Kidney (tissue), 14 donors: ENCODE data around the gene LCE2D. TPM values are rescaled to one million over a fixed set of nuclear protein-coding genes. Genes with fewer than 3 reads are reported as not detected.
"Not testable (repeated sequence)": the region's sequence is repeated elsewhere in the genome, so short reads cannot be mapped to it uniquely, and the experiment has no call there.

Source experiments
- DNase-seq, 5 donors: peaks; one replicate each; pipeline ENCODE4 v3.0.0-alpha.2; 2013 to 2020
- FAIRE-seq: peaks from 2 replicates; lab custom pipeline; 2012; peaks lifted over from hg19 to GRCh38; lab: Jason Lieb, UNC
- H3K27ac ChIP-seq, 2 donors: one replicate each; pipeline ENCODE4 v1.7.0; 2013; ENCODE audit warnings: low read depth in 2 of 2, low read length in 2 of 2, inconsistent platforms in 1 of 2
- H3K27me3 ChIP-seq: one replicate; pipeline ENCODE4 v1.7.1; 2013; ENCODE audit warnings: low read length, inconsistent platforms; ENCODE audit not compliant: control insufficient read depth, insufficient read depth
- H3K36me3 ChIP-seq, 3 donors: one replicate each; pipeline versions ENCODE4 v1.7.0 to v1.7.1; 2013; ENCODE audit warnings: low read length in 3 of 3, control low read depth in 1 of 3, inconsistent platforms in 1 of 3; ENCODE audit not compliant: insufficient read depth in 3 of 3, control insufficient read depth in 2 of 3
- H3K4me1 ChIP-seq, 3 donors: one replicate each; pipeline versions ENCODE4 v1.7.0 to v1.7.1; 2013; ENCODE audit warnings: low read length in 3 of 3, inconsistent platforms in 1 of 3, low read depth in 1 of 3; ENCODE audit not compliant: control insufficient read depth in 2 of 3, insufficient read depth in 2 of 3
- H3K4me3 ChIP-seq, 3 donors: one replicate each; pipeline versions ENCODE4 v1.7.0 to v1.8.1; 2013; ENCODE audit warnings: low read length in 3 of 3, control low read depth in 1 of 3, inconsistent platforms in 1 of 3
- H3K9ac ChIP-seq, 3 donors: one replicate each; pipeline versions ENCODE4 v1.7.0 to v1.7.1; 2013; ENCODE audit warnings: low read length in 3 of 3, control low read depth in 1 of 3, inconsistent platforms in 1 of 3
- H3K9me3 ChIP-seq, 3 donors: one replicate each; pipeline versions ENCODE4 v1.7.0 to v1.7.1; 2013; ENCODE audit warnings: low read length in 3 of 3, control low read depth in 1 of 3, inconsistent platforms in 1 of 3; ENCODE audit not compliant: control insufficient read depth in 2 of 3, insufficient read depth in 1 of 3
- CTCF ChIP-seq: IDR thresholded peaks from 3 replicates; pipeline ENCODE4 v1.5.1; 2012; ENCODE audit warnings: mild to moderate bottlenecking, moderate library complexity, borderline replicate concordance; ENCODE audit not compliant: insufficient read depth; ENCODE audit errors: extremely low read depth
- intact Hi-C: fragments of 100-400 bp; cut with DNase I; formaldehyde crosslinking; loops from one replicate; pipeline ENCODE4 v1.11.1; 2022
- polyA plus RNA-seq: library from polyadenylated mRNA; stranded (reverse); fragments of 350-450 nt; fragmentation: Illumina TruSeq; extraction: RNeasy Lipid Tissue Mini Kit (QIAGEN cat#74804); gene quantifications from one replicate; pipeline ENCODE4 v1.2.3, GENCODE V29; 2014; ENCODE audit warnings: low read depth, low replicate concordance; ENCODE audit not compliant: insufficient read depth
- total RNA-seq: library from RNA; stranded (reverse); fragmentation: NEBNext Ultra II Directional; extraction: Animal tissue kit (Norgen Biotek cat#: 25700); gene quantifications from one replicate; pipeline ENCODE4 v1.2.1, GENCODE V29; 2021
- donor health status: control.
- donor health status: control.
- donor health status: control.
- donor health status: control.
- donor health status: control.
- donor health status: DM: yes; HTN: yes; CAD: no.
- donor health status: Normal renal cell carcinoma (clear cell type).

The LCE2D gene
- total and polyA plus RNA-seq, 2 donors from 2014 or later: not detected

GRCh38 chr1:152681616-152682015, 18.4 kb downstream of the LCE2D start:
- DNase-seq (no peak), FAIRE-seq (no peak)
- H3K4me3 ChIP-seq: no peak overlapping the region
- intact Hi-C loops: no loop called here
- H3K9me3 ChIP-seq: no peaks in the 10 kb centered on the region
- H3K36me3 ChIP-seq: no peaks in the 10 kb centered on the region
- TF ChIP-seq CTCF: no peak
- H3K4me1 ChIP-seq: no peaks in the 10 kb centered on the region
- no peak overlapping the region for H3K9ac ChIP-seq
- no peak overlapping the region for H3K27ac ChIP-seq
- H3K27me3 ChIP-seq: no peaks in the 10 kb centered on the region

- TF ChIP-seq CTCF: no peak
- H3K4me3 ChIP-seq: no peak overlapping the region
- no peaks in the 10 kb centered on the region for H3K27me3 ChIP-seq
- no peaks in the 10 kb centered on the region for H3K9me3 ChIP-seq
- H3K4me1 ChIP-seq: no peaks in the 10 kb centered on the region
- no peak for DNase-seq
- no peaks in the 10 kb centered on the region for H3K36me3 ChIP-seq
- FAIRE-seq: no peak
- H3K9ac ChIP-seq: no peak overlapping the region
- intact Hi-C loops: no loop called here
- H3K27ac ChIP-seq: no peak overlapping the region
These were observed 20.7 kb downstream of the LCE2D start for GRCh38 chr1:152683846-152684245.

GRCh38 chr1:152685823-152686222, 22.6 kb downstream of the LCE2D start, which contains the start of gene LCE2B:
Gene LCE2B (plus strand): TSS chr1:152686123. CDS start chr1:152686844, 721 bp downstream.
- H3K9ac ChIP-seq, DNase-seq, H3K4me1 ChIP-seq, H3K27ac ChIP-seq, FAIRE-seq, H3K27me3 ChIP-seq, H3K9me3 ChIP-seq, H3K4me3 ChIP-seq, H3K36me3 ChIP-seq, intact Hi-C loops: not testable (repeated sequence)

GRCh38 chr1:152697701-152698600, 34.8 kb downstream of the LCE2D start, which contains the start of gene LCE2A:
Gene LCE2A (plus strand): TSS chr1:152698345. CDS start chr1:152698902, 557 bp downstream.
- Histone ChIP-seq H3K9ac (no peak within 1 kb of the TSS), H3K27ac (no peak within 1 kb of the TSS), H3K4me1 (no peaks in the 10 kb centered on the region), H3K9me3 (no peaks in the 10 kb centered on the region), H3K36me3 (no peaks in the 10 kb centered on the region), H3K4me3 (no peak within 1 kb of the TSS), H3K27me3 (no peaks in the 10 kb centered on the region)
- FAIRE-seq (no peak), DNase-seq (no peak)
- intact Hi-C loops: no loop called here
- no peak for TF ChIP-seq CTCF
